Stimulated activated naive B cell treated with anti-CD40 and anti-IgM and Interleukin-4, amounts not matched to agents 10 μg/mL and 1 μg/mL and 100 μg/mL, for 72 hours (primary cell): ENCODE data around the gene OSBPL10.

ENCODE experiments used
- ATAC-seq, 2 donors: fragments of 150-1000 bp; cut with Tn5 transposase; replicated peaks; 2 replicates each; pipeline ENCODE4 v1.10.0; 2021; ENCODE audit warnings: moderate library complexity in 1 of 2
- DNase-seq: peaks from one replicate; pipeline ENCODE4 v3.0.0; 2021
- H3K27ac Mint-ChIP-seq: one replicate; pipeline ENCODE4 v1.8.0; 2022; ENCODE audit warnings: mild to moderate bottlenecking, mixed read lengths
- H3K27me3 Mint-ChIP-seq, 2 donors: one replicate each; pipeline ENCODE4 v1.8.0; 2022; ENCODE audit warnings: mixed read lengths in 2 of 2
- H3K36me3 Mint-ChIP-seq, 2 donors: one replicate each; pipeline ENCODE4 v1.8.0; 2022; ENCODE audit warnings: mixed read lengths in 2 of 2, mild to moderate bottlenecking in 1 of 2
- H3K4me1 Mint-ChIP-seq, 2 donors: one replicate each; pipeline ENCODE4 v1.8.0; 2022; ENCODE audit warnings: mixed read lengths in 2 of 2, mild to moderate bottlenecking in 1 of 2
- H3K4me3 Mint-ChIP-seq, 2 donors: one replicate each; pipeline ENCODE4 v1.8.0; 2022; ENCODE audit warnings: mild to moderate bottlenecking in 2 of 2, mixed read lengths in 2 of 2, moderate library complexity in 1 of 2
- H3K9me3 Mint-ChIP-seq, 2 donors: one replicate each; pipeline ENCODE4 v1.8.0; 2022; ENCODE audit warnings: mixed read lengths in 2 of 2, mild to moderate bottlenecking in 1 of 2

OSBPL10 gene

GRCh38 chr3:31729573-31729972 lies 251.5 kb downstream of the OSBPL10 start:
- no peak for DNase-seq
- Mint-ChIP-seq H3K36me3 (peaks cover 26 to 45% of the 10 kb centered on the region in 2 donors), H3K4me1 (peaks cover 0 to 3% of the 10 kb centered on the region in 2 donors), H3K27me3 (no peaks in the 10 kb centered on the region), H3K27ac (no peak overlapping the region), H3K4me3 (no peak overlapping the region), H3K9me3 (no peaks in the 10 kb centered on the region)
- ATAC-seq, result no peak

DNA sequence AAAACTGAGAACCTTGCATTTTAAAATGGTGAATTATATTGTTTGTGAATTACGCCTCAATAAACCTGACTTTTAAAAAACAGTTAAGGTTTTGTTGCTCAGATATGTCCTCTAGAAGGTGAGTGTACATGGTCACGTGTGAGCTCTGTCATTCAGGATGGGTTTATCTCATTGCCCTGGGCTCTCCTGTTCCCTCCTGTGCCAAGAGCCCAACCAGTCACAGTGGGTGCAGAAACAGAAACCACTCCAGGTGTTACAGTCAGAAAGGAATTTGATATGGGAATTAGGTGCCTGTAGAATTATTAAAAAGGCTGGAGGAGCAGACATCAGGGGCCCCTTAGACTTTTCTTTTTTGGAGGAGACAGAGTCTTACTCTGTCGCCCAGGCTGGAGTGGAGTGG lies 252.0 kb downstream of the OSBPL10 start:
- no peaks in the 10 kb centered on the region for H3K27me3 Mint-ChIP-seq
- peaks cover 26 to 50% of the 10 kb centered on the region in 2 donors for H3K36me3 Mint-ChIP-seq
- no peak overlapping the region for H3K27ac Mint-ChIP-seq

GRCh38 chr3:31728403-31728802 lies 252.7 kb downstream of the OSBPL10 start:
- ATAC-seq, result no peak

More for the DNA sequence above, 252.0 kb downstream of the OSBPL10 start:
- no peak overlapping the region for H3K4me3 Mint-ChIP-seq
- DNase-seq (no peak), ATAC-seq (no peak)
- H3K4me1 Mint-ChIP-seq, result peaks cover 0 to 6% of the 10 kb centered on the region in 2 donors
- H3K9me3 Mint-ChIP-seq, result no peaks in the 10 kb centered on the region

GRCh38 chr3:31725976-31726375 lies 255.1 kb downstream of the OSBPL10 start:
- ATAC-seq, result no peak
- H3K4me3 Mint-ChIP-seq, result no peak overlapping the region
- H3K27ac Mint-ChIP-seq, result no peak overlapping the region
- no peaks in the 10 kb centered on the region for H3K27me3 Mint-ChIP-seq
- H3K36me3 Mint-ChIP-seq, result peaks cover 23 to 59% of the 10 kb centered on the region in 2 donors
- no peak for DNase-seq
- H3K4me1 Mint-ChIP-seq, result peaks cover 5 to 7% of the 10 kb centered on the region in 2 donors
- no peaks in the 10 kb centered on the region for H3K9me3 Mint-ChIP-seq

More at GRCh38 chr3:31728403-31728802, 252.7 kb downstream of the OSBPL10 start:
- peaks cover 0 to 5% of the 10 kb centered on the region in 2 donors for H3K4me1 Mint-ChIP-seq
- H3K36me3 Mint-ChIP-seq, result peaks cover 25 to 56% of the 10 kb centered on the region in 2 donors
- H3K27ac Mint-ChIP-seq, result no peak overlapping the region
- no peak overlapping the region for H3K4me3 Mint-ChIP-seq
- H3K27me3 Mint-ChIP-seq, result no peaks in the 10 kb centered on the region
- H3K9me3 Mint-ChIP-seq, result no peaks in the 10 kb centered on the region
- DNase-seq, result no peak

DNA sequence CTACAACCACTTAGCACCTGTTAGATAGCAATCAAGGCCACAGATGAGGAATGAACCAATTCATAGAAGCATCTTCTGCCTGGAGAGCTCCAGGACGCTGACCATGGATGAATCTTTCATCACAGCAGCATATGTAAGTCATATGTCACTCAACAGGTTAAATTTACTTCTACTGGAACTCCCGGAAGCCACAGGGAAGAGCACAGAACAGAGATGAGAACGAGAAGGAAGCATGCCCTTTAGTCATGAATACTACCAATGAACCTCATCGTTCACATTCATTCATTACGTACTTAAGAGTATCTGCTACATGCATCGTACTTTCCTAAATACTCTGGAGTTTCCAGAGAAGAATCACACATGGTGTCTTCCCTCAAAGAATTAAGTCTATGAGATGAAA lies 255.5 kb downstream of the OSBPL10 start:
- DNase-seq (no peak), ATAC-seq (no peak)
- Mint-ChIP-seq H3K36me3 (peaks cover 26 to 56% of the 10 kb centered on the region in 2 donors), H3K4me1 (peaks cover 5 to 7% of the 10 kb centered on the region in 2 donors), H3K4me3 (no peak overlapping the region), H3K27ac (no peak overlapping the region), H3K27me3 (no peaks in the 10 kb centered on the region), H3K9me3 (no peaks in the 10 kb centered on the region)

DNA sequence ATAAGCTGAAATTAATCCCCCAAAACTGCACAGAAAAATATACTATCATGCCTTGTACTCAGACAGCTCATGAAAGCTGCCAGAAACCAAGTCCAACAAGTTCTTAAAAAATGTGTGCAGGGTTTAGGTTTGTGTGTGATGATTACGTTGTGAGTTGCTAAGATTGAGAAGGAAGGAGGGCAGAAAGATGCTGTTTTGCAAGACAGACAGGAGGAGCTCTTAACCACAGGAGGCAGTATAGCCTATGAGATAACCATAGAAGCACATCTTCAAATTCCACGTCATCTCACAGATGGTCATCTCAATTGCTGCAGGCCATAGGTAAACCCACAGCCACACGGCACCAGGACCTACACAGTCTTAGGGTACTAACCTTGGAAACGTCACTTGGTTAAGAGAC lies 256.4 kb downstream of the OSBPL10 start:
- Mint-ChIP-seq H3K36me3 (peaks cover 23 to 51% of the 10 kb centered on the region in 2 donors), H3K9me3 (no peaks in the 10 kb centered on the region), H3K4me3 (no peak overlapping the region), H3K27ac (no peak overlapping the region), H3K27me3 (no peaks in the 10 kb centered on the region), H3K4me1 (peaks cover 5 to 7% of the 10 kb centered on the region in 2 donors)
- DNase-seq (no peak), ATAC-seq (peak in 1 of 2 donors; percentile 51)

- H3K4me1 Mint-ChIP-seq, result peaks cover 5 to 7% of the 10 kb centered on the region in 2 donors
- no peak overlapping the region for H3K4me3 Mint-ChIP-seq
- no peaks in the 10 kb centered on the region for H3K9me3 Mint-ChIP-seq
- no peaks in the 10 kb centered on the region for H3K27me3 Mint-ChIP-seq
- DNase-seq, result no peak
- H3K36me3 Mint-ChIP-seq, result peaks cover 23 to 49% of the 10 kb centered on the region in 2 donors
- no peak for ATAC-seq
- H3K27ac Mint-ChIP-seq, result no peak overlapping the region
Measured at GRCh38 chr3:31724116-31724515, 256.9 kb downstream of the OSBPL10 start.

- Mint-ChIP-seq H3K27ac (no peak overlapping the region), H3K36me3 (peaks cover 23 to 46% of the 10 kb centered on the region in 2 donors), H3K9me3 (no peaks in the 10 kb centered on the region), H3K27me3 (no peaks in the 10 kb centered on the region), H3K4me3 (no peak overlapping the region), H3K4me1 (peaks cover 5 to 7% of the 10 kb centered on the region in 2 donors)
- DNase-seq (no peak), ATAC-seq (no peak)
Measured at GRCh38 chr3:31723701-31724100, 257.4 kb downstream of the OSBPL10 start.

DNA sequence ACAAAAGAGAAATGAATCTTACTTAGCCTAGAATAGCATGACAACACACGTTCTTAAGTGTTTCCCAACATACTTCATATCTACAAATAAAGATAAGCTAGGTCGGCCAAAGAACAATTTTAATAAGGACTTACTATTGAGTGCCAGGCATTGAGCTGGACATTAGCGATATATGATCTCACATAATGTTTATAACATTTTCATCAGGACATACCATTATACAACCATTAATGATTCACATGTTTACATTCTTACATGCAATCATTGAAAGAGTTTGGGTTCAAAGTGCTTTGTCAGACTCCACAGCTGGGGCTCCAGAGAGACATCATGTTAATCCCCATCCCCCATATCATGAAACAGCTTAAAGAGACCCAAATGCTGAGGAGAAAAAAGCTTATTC lies 259.4 kb downstream of the OSBPL10 start:
- Mint-ChIP-seq H3K27me3 (no peaks in the 10 kb centered on the region), H3K36me3 (peaks cover 17 to 49% of the 10 kb centered on the region in 2 donors), H3K4me1 (peaks cover 5 to 7% of the 10 kb centered on the region in 2 donors), H3K4me3 (no peak overlapping the region), H3K9me3 (no peaks in the 10 kb centered on the region), H3K27ac (no peak overlapping the region)
- DNase-seq (no peak), ATAC-seq (no peak)

DNA sequence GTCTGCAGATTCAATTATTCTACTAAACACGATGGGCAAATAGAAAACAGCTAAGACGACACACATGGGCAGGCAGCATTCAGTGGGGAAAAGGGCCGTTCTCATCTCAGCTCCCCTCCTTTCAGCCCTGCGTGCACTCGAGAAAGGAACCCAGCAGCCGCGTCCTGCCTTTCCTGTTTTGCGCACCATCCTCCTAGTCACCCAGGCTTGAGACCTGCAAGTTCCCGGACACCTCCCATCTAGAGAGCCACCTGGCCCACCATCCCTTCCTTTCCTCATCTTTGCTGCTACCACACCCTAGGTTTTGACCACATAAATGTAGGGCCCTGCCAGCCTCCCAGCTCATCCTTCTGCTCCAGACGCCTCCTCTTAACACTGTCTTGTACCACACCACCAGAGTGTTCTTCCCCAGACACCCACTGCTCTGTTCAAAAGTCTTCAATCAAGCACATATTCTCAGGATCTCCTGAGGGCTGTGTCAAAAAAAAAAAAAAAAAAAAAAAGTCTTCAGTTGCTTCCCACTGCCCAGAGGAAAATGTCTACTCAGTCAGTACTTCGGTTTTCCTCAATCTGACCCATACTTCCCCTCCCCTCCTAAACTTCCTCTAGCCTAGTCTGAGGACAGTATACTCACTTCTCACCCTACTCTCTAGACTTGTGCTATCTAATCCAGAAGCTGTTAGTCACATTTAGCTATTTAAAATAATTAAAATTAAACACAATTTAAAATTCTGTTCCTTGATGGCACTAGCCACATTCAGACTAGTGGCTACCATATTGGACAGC lies 266.4 kb downstream of the OSBPL10 start:
- Mint-ChIP-seq H3K36me3 (peaks cover 40 to 70% of the 10 kb centered on the region in 2 donors), H3K9me3 (peaks cover 8% of the 10 kb centered on the region in 2 donors), H3K27ac (no peak overlapping the region), H3K27me3 (no peaks in the 10 kb centered on the region), H3K4me1 (peaks cover 37 to 61% of the 10 kb centered on the region in 2 donors), H3K4me3 (no peak overlapping the region)
- DNase-seq (no peak), ATAC-seq (peak in 1 of 2 donors; percentile 29)

- peaks cover 45 to 78% of the 10 kb centered on the region in 2 donors for H3K36me3 Mint-ChIP-seq
- peak overlapping the region; percentile 25 for H3K27ac Mint-ChIP-seq
- no peak overlapping the region for H3K4me3 Mint-ChIP-seq
- H3K9me3 Mint-ChIP-seq, result peaks cover 8% of the 10 kb centered on the region in 2 donors
- H3K4me1 Mint-ChIP-seq, result peaks cover 44 to 69% of the 10 kb centered on the region in 2 donors
- no peak for DNase-seq
- no peaks in the 10 kb centered on the region for H3K27me3 Mint-ChIP-seq
- peak; percentile 33 to 36 for ATAC-seq
Measured at GRCh38 chr3:31713816-31714215, 267.2 kb downstream of the OSBPL10 start.

DNA sequence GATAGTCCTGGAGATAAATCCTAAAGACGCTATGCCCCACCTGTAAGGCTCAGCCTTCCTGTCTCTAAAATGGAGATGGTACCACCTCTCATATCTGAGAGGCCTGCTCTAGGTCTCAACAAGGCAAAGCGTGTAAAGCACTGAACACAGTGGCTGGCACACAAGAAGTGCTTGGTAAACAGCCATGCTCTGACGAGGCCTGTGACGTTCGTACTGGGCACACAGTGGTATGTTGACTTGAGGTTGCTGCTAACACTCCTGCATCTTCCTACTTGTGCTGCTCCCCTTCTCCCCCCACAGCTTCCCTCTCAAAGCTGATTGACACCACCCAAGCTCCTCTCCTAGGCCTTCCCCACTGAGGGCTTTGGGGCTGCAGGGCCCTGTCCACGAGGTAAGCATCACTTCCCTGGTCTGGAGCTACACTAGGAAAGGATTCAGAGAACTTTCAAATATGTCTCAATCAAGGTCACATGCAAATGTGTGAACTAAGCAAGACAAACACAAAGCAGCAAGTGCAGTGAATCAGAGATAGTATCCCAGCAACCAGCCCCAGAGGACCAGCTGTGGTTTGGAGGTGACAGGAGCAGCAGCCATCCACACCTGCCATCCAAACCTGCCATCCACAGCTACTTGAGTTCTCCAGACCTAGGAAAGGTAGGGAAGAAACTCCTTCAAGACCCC lies 270.8 kb downstream of the OSBPL10 start:
- peak; percentile 40 to 44 for ATAC-seq

DNA sequence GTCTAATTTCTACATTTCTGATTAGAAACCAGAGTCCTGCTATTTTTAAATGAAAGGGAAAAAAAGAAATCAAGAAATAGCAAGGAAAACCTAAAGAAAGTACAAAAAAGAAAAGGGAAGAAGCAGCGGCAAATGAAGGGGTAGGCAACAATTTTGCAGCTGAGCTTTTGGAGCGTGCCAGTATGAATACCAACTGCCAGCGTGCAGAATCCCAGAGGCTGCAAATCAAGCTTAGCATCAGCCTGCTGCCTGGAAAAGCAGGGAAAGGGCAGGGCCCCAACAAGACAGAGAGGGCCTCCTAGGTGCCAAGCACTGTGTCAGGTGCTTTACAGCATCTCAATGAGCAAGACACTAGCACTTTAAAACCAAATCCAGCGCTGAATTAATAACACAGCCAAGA lies 271.5 kb downstream of the OSBPL10 start:
- H3K27ac Mint-ChIP-seq, result no peak overlapping the region
- H3K4me1 Mint-ChIP-seq, result peaks cover 59 to 88% of the 10 kb centered on the region in 2 donors
- ATAC-seq, result no peak

More for the DNA sequence above, 270.8 kb downstream of the OSBPL10 start:
- no peak for DNase-seq
- peaks cover 57 to 84% of the 10 kb centered on the region in 2 donors for H3K36me3 Mint-ChIP-seq
- peaks cover 8% of the 10 kb centered on the region in 2 donors for H3K9me3 Mint-ChIP-seq
- no peaks in the 10 kb centered on the region for H3K27me3 Mint-ChIP-seq
- peak overlapping the region; percentile 38 for H3K27ac Mint-ChIP-seq
- H3K4me3 Mint-ChIP-seq, result peak overlapping the region in 1 of 2 donors; percentile 26
- H3K4me1 Mint-ChIP-seq, result peaks cover 56 to 88% of the 10 kb centered on the region in 2 donors

GRCh38 chr3:31709005-31709404 lies 272.1 kb downstream of the OSBPL10 start:
- Mint-ChIP-seq H3K27ac (no peak overlapping the region), H3K4me1 (peaks cover 55 to 88% of the 10 kb centered on the region in 2 donors), H3K36me3 (peaks cover 54 to 81% of the 10 kb centered on the region in 2 donors), H3K9me3 (peaks cover 8% of the 10 kb centered on the region in 2 donors), H3K4me3 (no peak overlapping the region), H3K27me3 (no peaks in the 10 kb centered on the region)
- DNase-seq, result no peak
- ATAC-seq, result peak in 1 of 2 donors; percentile 27

More for the DNA sequence above, 271.5 kb downstream of the OSBPL10 start:
- H3K4me3 Mint-ChIP-seq, result no peak overlapping the region
- DNase-seq, result no peak
- H3K9me3 Mint-ChIP-seq, result peaks cover 8% of the 10 kb centered on the region in 2 donors
- no peaks in the 10 kb centered on the region for H3K27me3 Mint-ChIP-seq
- peaks cover 57 to 84% of the 10 kb centered on the region in 2 donors for H3K36me3 Mint-ChIP-seq
